ENCODE results near the gene LMBRD1. TPM values are rescaled to one million over a fixed set of nuclear protein-coding genes. Genes with fewer than 3 reads are reported as not detected.

Gene LMBRD1
- total RNA-seq, 1 donor from 2014 or later = 17.6 TPM

DNA sequence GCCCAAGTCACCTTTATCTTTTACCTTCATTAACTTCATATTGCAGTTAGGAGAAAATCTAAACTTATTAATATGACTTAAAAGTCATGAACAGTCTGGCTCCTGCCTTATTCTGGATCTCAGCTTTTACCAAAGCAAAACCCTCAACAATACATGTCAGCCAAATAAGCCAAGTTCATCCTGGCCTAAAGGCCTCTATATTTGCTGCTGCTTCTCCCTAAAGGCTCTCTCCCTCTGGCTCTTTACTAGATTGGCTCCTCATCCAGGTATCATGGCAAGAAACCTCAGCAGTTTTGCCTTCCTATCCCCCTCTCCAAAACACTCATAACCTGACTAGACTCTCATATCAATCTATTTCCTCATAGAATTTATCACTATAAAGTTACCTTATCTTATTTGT is 11.1 kb downstream of the LMBRD1 start:
- TF ChIP-seq, protein P1, sequence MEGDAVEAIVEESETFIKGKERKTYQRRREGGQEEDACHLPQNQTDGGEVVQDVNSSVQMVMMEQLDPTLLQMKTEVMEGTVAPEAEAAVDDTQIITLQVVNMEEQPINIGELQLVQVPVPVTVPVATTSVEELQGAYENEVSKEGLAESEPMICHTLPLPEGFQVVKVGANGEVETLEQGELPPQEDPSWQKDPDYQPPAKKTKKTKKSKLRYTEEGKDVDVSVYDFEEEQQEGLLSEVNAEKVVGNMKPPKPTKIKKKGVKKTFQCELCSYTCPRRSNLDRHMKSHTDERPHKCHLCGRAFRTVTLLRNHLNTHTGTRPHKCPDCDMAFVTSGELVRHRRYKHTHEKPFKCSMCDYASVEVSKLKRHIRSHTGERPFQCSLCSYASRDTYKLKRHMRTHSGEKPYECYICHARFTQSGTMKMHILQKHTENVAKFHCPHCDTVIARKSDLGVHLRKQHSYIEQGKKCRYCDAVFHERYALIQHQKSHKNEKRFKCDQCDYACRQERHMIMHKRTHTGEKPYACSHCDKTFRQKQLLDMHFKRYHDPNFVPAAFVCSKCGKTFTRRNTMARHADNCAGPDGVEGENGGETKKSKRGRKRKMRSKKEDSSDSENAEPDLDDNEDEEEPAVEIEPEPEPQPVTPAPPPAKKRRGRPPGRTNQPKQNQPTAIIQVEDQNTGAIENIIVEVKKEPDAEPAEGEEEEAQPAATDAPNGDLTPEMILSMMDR (IDR thresholded peaks at IDR 0.05; ENCODE audit: insufficient read depth, low read length, severe bottlenecking) = no peak
- Histone ChIP-seq H3K4me3 (ENCODE audit: low read depth, low read length) (no peak overlapping the region), H3K27me3 (ENCODE audit: control insufficient read depth, insufficient read depth, low read length) (no peaks in the 10 kb centered on the region), H3K36me3 (ENCODE audit: control insufficient read depth, insufficient read depth, low read length) (no peaks in the 10 kb centered on the region)
- FAIRE-seq = no peak
- no peak for DNase-seq (ENCODE audit: low read depth)

GRCh38 chr6:69784595-69785377 is 12.0 kb downstream of the LMBRD1 start:
- TF ChIP-seq, protein P1 (IDR thresholded peaks at IDR 0.05; ENCODE audit: insufficient read depth, low read length, severe bottlenecking) = no peak
- Histone ChIP-seq H3K27me3 (ENCODE audit: control insufficient read depth, insufficient read depth, low read length) (no peaks in the 10 kb centered on the region), H3K4me3 (ENCODE audit: low read depth, low read length) (no peak overlapping the region), H3K36me3 (ENCODE audit: control insufficient read depth, insufficient read depth, low read length) (no peaks in the 10 kb centered on the region)
- no peak for FAIRE-seq
- no peak for DNase-seq (ENCODE audit: low read depth)

GRCh38 chr6:69783108-69783507 is 13.7 kb downstream of the LMBRD1 start:
- no peak for FAIRE-seq
- Histone ChIP-seq H3K27me3 (ENCODE audit: control insufficient read depth, insufficient read depth, low read length) (no peaks in the 10 kb centered on the region), H3K36me3 (ENCODE audit: control insufficient read depth, insufficient read depth, low read length) (no peaks in the 10 kb centered on the region), H3K4me3 (ENCODE audit: low read depth, low read length) (no peak overlapping the region)
- TF ChIP-seq, protein P1 (IDR thresholded peaks at IDR 0.05; ENCODE audit: insufficient read depth, low read length, severe bottlenecking) = no peak
- DNase-seq (ENCODE audit: low read depth) = no peak

- no peak for FAIRE-seq
- Histone ChIP-seq H3K27me3 (ENCODE audit: control insufficient read depth, insufficient read depth, low read length) (no peaks in the 10 kb centered on the region), H3K36me3 (ENCODE audit: control insufficient read depth, insufficient read depth, low read length) (no peaks in the 10 kb centered on the region), H3K4me3 (ENCODE audit: low read depth, low read length) (no peak overlapping the region)
- peak; percentile 67 for DNase-seq (ENCODE audit: low read depth)
- TF ChIP-seq, protein P1 (IDR thresholded peaks at IDR 0.05; ENCODE audit: insufficient read depth, low read length, severe bottlenecking) = no peak
Measured at GRCh38 chr6:69780585-69781178, 16.1 kb downstream of the LMBRD1 start.

DNA sequence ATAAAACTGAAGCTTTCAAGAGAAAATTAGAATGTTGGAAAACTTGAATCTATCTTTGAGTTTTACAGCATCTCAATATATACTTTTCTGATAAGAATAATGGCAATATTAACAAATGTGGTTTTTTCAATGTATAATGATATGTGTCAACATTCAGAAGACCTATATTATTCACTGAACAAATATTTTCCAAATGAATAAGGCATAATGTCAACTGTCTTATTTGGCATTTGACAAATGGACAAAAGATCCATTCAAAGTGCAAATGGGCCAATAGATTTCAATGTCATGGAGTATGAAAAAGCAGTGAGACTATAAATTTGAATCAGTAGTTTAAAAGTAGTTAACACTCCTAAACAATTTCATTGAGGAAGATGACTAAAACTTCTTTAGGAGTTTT is 20.9 kb downstream of the LMBRD1 start:
- TF ChIP-seq, protein P1 (IDR thresholded peaks at IDR 0.05; ENCODE audit: insufficient read depth, low read length, severe bottlenecking) = no peak
- no peak for FAIRE-seq

DNA sequence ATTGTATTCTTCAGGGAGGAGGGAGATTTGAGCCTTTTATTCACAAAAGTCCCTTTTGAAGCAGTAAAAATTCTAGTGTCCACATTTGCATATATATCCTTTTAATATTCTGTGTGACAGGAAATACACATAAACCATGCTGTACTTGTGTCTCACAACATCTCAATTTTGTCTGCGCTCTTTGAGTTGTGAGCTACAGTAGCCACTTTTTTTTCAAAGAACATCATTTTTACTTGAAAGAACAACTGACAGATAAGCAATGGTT is 21.3 kb downstream of the LMBRD1 start:
- DNase-seq (ENCODE audit: low read depth) = no peak
- no peak for FAIRE-seq
- Histone ChIP-seq H3K4me3 (ENCODE audit: low read depth, low read length) (no peak overlapping the region), H3K36me3 (ENCODE audit: control insufficient read depth, insufficient read depth, low read length) (no peaks in the 10 kb centered on the region), H3K27me3 (ENCODE audit: control insufficient read depth, insufficient read depth, low read length) (no peaks in the 10 kb centered on the region)
- TF ChIP-seq, protein P1 (IDR thresholded peaks at IDR 0.05; ENCODE audit: insufficient read depth, low read length, severe bottlenecking) = no peak

More for the DNA sequence above, 20.9 kb downstream of the LMBRD1 start:
- no peaks in the 10 kb centered on the region for H3K36me3 ChIP-seq (ENCODE audit: control insufficient read depth, insufficient read depth, low read length)
- H3K4me3 ChIP-seq (ENCODE audit: low read depth, low read length) = no peak overlapping the region
- no peaks in the 10 kb centered on the region for H3K27me3 ChIP-seq (ENCODE audit: control insufficient read depth, insufficient read depth, low read length)
- DNase-seq (ENCODE audit: low read depth) = no peak

Measured in bronchial epithelial cell (primary cell).